ENCODE results near the gene AOPEP.

DNA sequence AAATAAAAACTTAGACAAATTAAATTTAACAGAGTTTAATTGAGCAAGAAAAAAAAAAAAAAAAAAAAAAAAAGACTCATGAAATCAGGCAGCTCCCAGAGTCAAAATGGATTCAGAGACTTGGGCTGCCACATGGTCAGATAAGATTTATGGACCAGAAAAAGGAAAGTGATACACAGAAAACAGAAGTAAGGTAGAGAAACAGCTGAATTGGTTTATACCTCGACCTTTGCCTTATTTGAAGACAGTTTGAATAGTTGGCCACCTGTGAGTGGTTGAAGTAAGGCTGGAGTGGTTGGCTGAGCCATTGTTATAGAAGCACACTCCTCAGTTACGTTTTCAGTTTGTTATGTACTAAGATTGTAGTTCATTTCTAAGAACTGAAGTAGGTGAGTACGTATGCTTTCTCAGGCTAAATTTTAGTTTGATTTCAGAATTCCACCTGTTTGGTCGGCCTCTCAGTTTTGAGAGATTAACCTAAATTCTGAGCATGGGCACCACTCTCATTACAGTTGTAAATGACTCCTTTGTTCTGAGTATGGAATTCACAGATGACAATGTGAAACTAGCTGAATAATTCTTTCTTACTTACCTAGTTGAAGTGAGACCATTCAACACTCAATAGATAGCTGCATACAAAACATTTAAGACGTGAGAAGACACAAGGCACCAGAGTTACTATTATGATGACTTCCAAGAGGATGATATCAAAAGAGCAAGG lies 149.0 kb downstream of the AOPEP start:
- no peak for TF ChIP-seq CEBPB (IDR thresholded peaks at IDR 0.05)
- no peak for TF ChIP-seq FOXM1 (IDR thresholded peaks at IDR 0.05; ENCODE audit: borderline replicate concordance, low read depth)
- TF ChIP-seq, protein P1, sequence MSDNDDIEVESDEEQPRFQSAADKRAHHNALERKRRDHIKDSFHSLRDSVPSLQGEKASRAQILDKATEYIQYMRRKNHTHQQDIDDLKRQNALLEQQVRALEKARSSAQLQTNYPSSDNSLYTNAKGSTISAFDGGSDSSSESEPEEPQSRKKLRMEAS (IDR thresholded peaks at IDR 0.05) = no peak
- TF ChIP-seq CREB1 (IDR thresholded peaks at IDR 0.05; ENCODE audit: low read depth) = no peak
- no peak for TF ChIP-seq ZBTB7A (IDR thresholded peaks at IDR 0.05; ENCODE audit: low read depth)
- no peak for TF ChIP-seq REST (IDR thresholded peaks at IDR 0.05; ENCODE audit: low read depth)
- TF ChIP-seq EGR1 (IDR thresholded peaks at IDR 0.05) = no peak
